GM12891 (cell line): ENCODE measurements around the gene DHDH.

Experiments used
- DNase-seq: peaks from one replicate; pipeline ENCODE4 v3.0.0; 2011; ENCODE audit warnings: low spot score; ENCODE audit not compliant: insufficient read length
- FAIRE-seq: peaks from 2 replicates; lab custom pipeline; 2011; peaks lifted over from hg19 to GRCh38; lab: Jason Lieb, UNC
- PAX5 ChIP-seq: IDR thresholded peaks from 2 replicates; pipeline ENCODE4 v1.6.1; 2011; ENCODE audit warnings: low read length, moderate library complexity, mild to moderate bottlenecking; ENCODE audit not compliant: insufficient read depth, severe bottlenecking
- POLR2A ChIP-seq: IDR thresholded peaks from 2 replicates; pipeline ENCODE4 v1.6.1; 2011; ENCODE audit warnings: low read depth, low read length, control low read depth
- POLR2AphosphoS5 ChIP-seq: IDR thresholded peaks from 2 replicates; pipeline ENCODE4 v1.6.1; 2011; ENCODE audit warnings: low read depth, low read length, control low read depth
- POU2F2 ChIP-seq: IDR thresholded peaks from 2 replicates; pipeline ENCODE4 v1.6.1; 2011; ENCODE audit warnings: low read depth, mild to moderate bottlenecking, control low read depth, low read length, moderate library complexity
- SPI1 ChIP-seq: IDR thresholded peaks from 2 replicates; pipeline ENCODE4 v1.6.1; 2011; ENCODE audit warnings: low read depth, low read length, control low read depth
- TAF1 ChIP-seq: IDR thresholded peaks from 2 replicates; pipeline ENCODE4 v1.6.1; 2011; ENCODE audit warnings: low read depth, low read length, control low read depth

DHDH gene

GRCh38 chr19:48965806-48966540 is 32.5 kb downstream of the DHDH start:
- FAIRE-seq (no peak), DNase-seq (peak; percentile 54)
- no peak for TF ChIP-seq TAF1
- TF ChIP-seq PAX5: no peak
- TF ChIP-seq POU2F2: 0 out of 2 replicates have a peak, but pooled peaks have one; percentile 11
- 0 out of 2 replicates have a peak, but pooled peaks have one; percentile 23 for TF ChIP-seq POLR2AphosphoS5
- TF ChIP-seq POLR2A: peak; percentile 32; the same call in 1 of the 2 replicates
- no peak for TF ChIP-seq SPI1

- FAIRE-seq (no peak), DNase-seq (no peak)
- peak; percentile 59 for TF ChIP-seq SPI1
- peak; percentile 43; the same call in 1 of the 2 replicates for TF ChIP-seq POU2F2
- TF ChIP-seq PAX5: no peak
- TF ChIP-seq POLR2A: no peak
- 0 out of 2 replicates have a peak, but pooled peaks have one; percentile 10 for TF ChIP-seq POLR2AphosphoS5
These were observed 33.2 kb downstream of the DHDH start for GRCh38 chr19:48966541-48967345.

- DNase-seq (no peak), FAIRE-seq (no peak)
- TF ChIP-seq SPI1 (peak; percentile 84), TAF1 (no peak), PAX5 (no peak), POLR2AphosphoS5 (peak; percentile 64), POU2F2 (peak; percentile 20; the same call in 1 of the 2 replicates), POLR2A (peak; percentile 67)
These were observed 34.1 kb downstream of the DHDH start for GRCh38 chr19:48967346-48968178.

- DNase-seq: no peak
- TF ChIP-seq POLR2A (no peak), TAF1 (no peak), SPI1 (no peak), POU2F2 (no peak), PAX5 (no peak), POLR2AphosphoS5 (no peak)
- FAIRE-seq: no peak
These were observed 34.7 kb downstream of the DHDH start for GRCh38 chr19:48968179-48968661.

- FAIRE-seq (no peak), DNase-seq (no peak)
- TF ChIP-seq SPI1 (no peak), PAX5 (no peak), POU2F2 (no peak), POLR2AphosphoS5 (no peak), TAF1 (no peak), POLR2A (no peak)
These were observed 35.3 kb downstream of the DHDH start for GRCh38 chr19:48968813-48969218.

GRCh38 chr19:48969276-48970138 is 36.0 kb downstream of the DHDH start:
- DNase-seq (no peak), FAIRE-seq (no peak)

GRCh38 chr19:48970139-48970766 is 36.8 kb downstream of the DHDH start:
- TF ChIP-seq POLR2A (peak; percentile 46; the same call in 1 of the 2 replicates), SPI1 (no peak), TAF1 (no peak)
- no peak for DNase-seq
- no peak for FAIRE-seq

More at GRCh38 chr19:48969276-48970138, 36.0 kb downstream of the DHDH start:
- TF ChIP-seq POU2F2 (peak; percentile 73; the same call in 1 of the 2 replicates), SPI1 (no peak)
